H1 (cell line): Measurements from ENCODE around the gene MUC13. TPM values are rescaled to one million over a fixed set of nuclear protein-coding genes. Genes with fewer than 3 reads are reported as not detected.

Source experiments
- CTCF ChIA-PET: fragments of 300-600 bp; sonication (Branson Sonifier 250); formaldehyde crosslinking; loops from one replicate; lab custom pipeline; 2021; ENCODE audit not compliant: partially characterized antibody; lab: Charles Lee
- POLR2A ChIA-PET: fragments of 300-600 bp; sonication (Branson Sonifier 250); formaldehyde crosslinking; loops from one replicate; lab custom pipeline; 2021; ENCODE audit warnings: inconsistent platforms; ENCODE audit not compliant: partially characterized antibody; lab: Charles Lee
- DNase-seq, 2 experiments: peaks; one replicate each; pipeline versions ENCODE4 v3.0.0 to v3.0.0-alpha.2; 2010 to 2022; ENCODE audit warnings: low spot score in 2 of 2, low read depth in 1 of 2, mixed read lengths in 1 of 2
- FAIRE-seq: peaks from 2 replicates; lab custom pipeline; 2011; peaks lifted over from hg19 to GRCh38; lab: Jason Lieb, UNC
- H2AFZ ChIP-seq: 2 replicates; pipeline ENCODE4 v1.8.1; 2012; ENCODE audit warnings: low read length, inconsistent platforms
- H2AK5ac ChIP-seq: 2 replicates; pipeline ENCODE4 v1.6.1; 2013; ENCODE audit warnings: low read depth, low read length
- H2BK120ac ChIP-seq: replicated peaks from 2 replicates; pipeline ENCODE3; 2013; ENCODE audit warnings: low read depth, low read length, inconsistent platforms
- H2BK12ac ChIP-seq: 2 replicates; pipeline ENCODE4 v1.6.1; 2013; ENCODE audit warnings: low read depth, low read length
- H2BK15ac ChIP-seq: 2 replicates; pipeline ENCODE4 v1.6.1; 2013; ENCODE audit warnings: low read length
- H2BK20ac ChIP-seq: 2 replicates; pipeline ENCODE4 v1.6.1; 2013; ENCODE audit warnings: low read length
- H2BK5ac ChIP-seq: 2 replicates; pipeline ENCODE4 v1.6.1; 2013; ENCODE audit warnings: low read depth, low read length
- H3K14ac ChIP-seq: 2 replicates; pipeline ENCODE4 v1.6.1; 2013; ENCODE audit warnings: inconsistent platforms; ENCODE audit not compliant: insufficient read length
- H3K18ac ChIP-seq: 2 replicates; pipeline ENCODE4 v1.6.1; 2013; ENCODE audit warnings: low read length; ENCODE audit errors: extremely low read depth
- H3K23ac ChIP-seq: 2 replicates; pipeline ENCODE4 v1.6.1; 2013; ENCODE audit warnings: inconsistent platforms; ENCODE audit not compliant: insufficient read length
- H3K23me2 ChIP-seq: 2 replicates; pipeline ENCODE4 v1.6.1; 2013; ENCODE audit warnings: low read depth, low read length
- H3K27ac ChIP-seq: 2 replicates; pipeline ENCODE4 v1.6.1; 2011; ENCODE audit warnings: low read depth, low read length, inconsistent platforms
- H3K27me3 ChIP-seq, 4 experiments: replicated peaks in 1 of 4; 1 replicate in 1 of 4; 2 replicates in 3 of 4; pipeline versions ENCODE4 v1.6.1 to v1.8.1; 2011 to 2013; ENCODE audit warnings: low read length in 3 of 4, mild to moderate bottlenecking in 3 of 4, inconsistent platforms in 2 of 4, mixed read lengths in 2 of 4, moderate library complexity in 1 of 4; ENCODE audit not compliant: control insufficient read depth in 3 of 4, insufficient read depth in 3 of 4; ENCODE audit errors: extremely low read depth in 1 of 4
- H3K36me3 ChIP-seq, 4 experiments: 2 replicates each; pipeline versions ENCODE4 v1.6.1 to v1.8.1; 2011 to 2013; ENCODE audit warnings: mild to moderate bottlenecking in 4 of 4, low read length in 3 of 4, moderate library complexity in 2 of 4, control low read depth in 1 of 4, inconsistent platforms in 1 of 4; ENCODE audit not compliant: insufficient read depth in 4 of 4, control insufficient read depth in 2 of 4
- H3K4ac ChIP-seq: replicated peaks from 2 replicates; pipeline ENCODE3; 2013; ENCODE audit warnings: low read length, low read depth, mixed read lengths, inconsistent platforms; ENCODE audit not compliant: insufficient read length
- H3K4me1 ChIP-seq, 4 experiments: replicated peaks in 1 of 4; 1 replicate in 1 of 4; 2 replicates in 3 of 4; pipeline versions ENCODE4 v1.6.1 to v1.8.1; 2011 to 2013; ENCODE audit warnings: low read length in 3 of 4, inconsistent platforms in 2 of 4, mixed read lengths in 1 of 4; ENCODE audit not compliant: insufficient read depth in 4 of 4, control insufficient read depth in 3 of 4
- H3K4me2 ChIP-seq, 2 experiments: 2 replicates each; pipeline versions ENCODE4 v1.6.1 to v1.8.1; 2011 to 2013; ENCODE audit warnings: low read depth in 2 of 2, low read length in 2 of 2, control low read depth in 1 of 2, inconsistent platforms in 1 of 2, mild to moderate bottlenecking in 1 of 2; ENCODE audit not compliant: insufficient read depth in 1 of 2
- H3K4me3 ChIP-seq, 4 experiments: fragments of 200-600, 300-600 bp in 1 of 4; sonication (generic), shearing (Covaris generic), sonication (Bioruptor Twin) in 1 of 4; 2 replicates each; pipeline versions ENCODE4 v1.5.1 to v1.8.1; 2011 to 2016; ENCODE audit warnings: low read length in 4 of 4, low read depth in 3 of 4, control low read depth in 2 of 4, inconsistent platforms in 2 of 4, mild to moderate bottlenecking in 2 of 4, mixed read lengths in 1 of 4, moderate library complexity in 1 of 4; ENCODE audit not compliant: insufficient read depth in 2 of 4; ENCODE audit errors: extremely low read depth in 1 of 4
- H3K56ac ChIP-seq: replicated peaks from 2 replicates; pipeline ENCODE3; 2013; ENCODE audit warnings: low read depth, mild to moderate bottlenecking, mixed read lengths, low read length, inconsistent platforms; ENCODE audit not compliant: insufficient read length
- H3K79me1 ChIP-seq: 2 replicates; pipeline ENCODE4 v1.6.1; 2013; ENCODE audit warnings: low read depth, low read length, control low read depth
- H3K79me2 ChIP-seq, 2 experiments: 2 replicates each; pipeline versions ENCODE4 v1.6.1 to v1.8.1; 2012 to 2013; ENCODE audit warnings: low read length in 2 of 2, mild to moderate bottlenecking in 2 of 2, inconsistent platforms in 1 of 2; ENCODE audit not compliant: insufficient read depth in 2 of 2, control insufficient read depth in 1 of 2
- H3K9ac ChIP-seq, 4 experiments: replicated peaks in 1 of 4; 1 replicate in 1 of 4; 2 replicates in 3 of 4; pipeline versions ENCODE4 v1.6.1 to v1.8.1; 2011 to 2013; ENCODE audit warnings: low read depth in 3 of 4, low read length in 3 of 4, control low read depth in 2 of 4, mild to moderate bottlenecking in 2 of 4, moderate library complexity in 2 of 4, inconsistent platforms in 1 of 4; ENCODE audit errors: extremely low read depth in 1 of 4
- H3K9me3 ChIP-seq, 2 experiments: 2 replicates each; pipeline versions ENCODE4 v1.6.1 to v1.8.1; 2012 to 2013; ENCODE audit warnings: mild to moderate bottlenecking in 2 of 2, moderate library complexity in 2 of 2, control low read depth in 1 of 2, inconsistent platforms in 1 of 2, low read depth in 1 of 2, low read length in 1 of 2, mixed read lengths in 1 of 2; ENCODE audit not compliant: insufficient read depth in 2 of 2
- H4K20me1 ChIP-seq, 2 experiments: replicated peaks in 1 of 2; 2 replicates each; pipeline versions ENCODE3 to v1.8.1; 2011 to 2013; ENCODE audit warnings: inconsistent platforms in 2 of 2, low read length in 2 of 2, mild to moderate bottlenecking in 1 of 2; ENCODE audit not compliant: insufficient read depth in 2 of 2, control insufficient read depth in 1 of 2
- H4K5ac ChIP-seq: 2 replicates; pipeline ENCODE4 v1.6.1; 2013; ENCODE audit warnings: low read length, low read depth, mixed read lengths, inconsistent platforms; ENCODE audit not compliant: insufficient read length
- H4K8ac ChIP-seq: 2 replicates; pipeline ENCODE4 v1.8.0; 2013; ENCODE audit warnings: mild to moderate bottlenecking, moderate library complexity, low read length, inconsistent platforms; ENCODE audit not compliant: insufficient read depth; ENCODE audit errors: extremely low read depth
- H4K91ac ChIP-seq: replicated peaks from 2 replicates; pipeline ENCODE3; 2013; ENCODE audit warnings: low read length, mixed read lengths, inconsistent platforms; ENCODE audit not compliant: insufficient read length
- ATF2 ChIP-seq: IDR thresholded peaks from 2 replicates; pipeline ENCODE4 v1.6.1; 2012; ENCODE audit warnings: low read length, inconsistent platforms
- BCL11A ChIP-seq, 2 experiments: IDR thresholded peaks; one replicate each; pipeline ENCODE4 v1.6.1; 2011; ENCODE audit warnings: low read depth in 2 of 2, low read length in 2 of 2, mild to moderate bottlenecking in 2 of 2
- E2F6 ChIP-seq: IDR thresholded peaks from 2 replicates; pipeline ENCODE4 v1.6.1; 2012; ENCODE audit warnings: inconsistent platforms
- GABPA ChIP-seq: IDR thresholded peaks from 2 replicates; pipeline ENCODE4 v1.6.1; 2011; ENCODE audit warnings: mild to moderate bottlenecking, low read length, moderate library complexity, borderline replicate concordance; ENCODE audit not compliant: insufficient read depth
- JUN ChIP-seq: IDR thresholded peaks from 2 replicates; pipeline ENCODE4 v1.6.1; 2011; ENCODE audit warnings: low read depth, mild to moderate bottlenecking, improper control_type of control experiment, low read length
- RNF2 ChIP-seq: fragments of 200-900, 300-1000 bp; sonication (generic); IDR thresholded peaks from 2 replicates; pipeline ENCODE4 v1.7.1; 2016; ENCODE audit warnings: borderline replicate concordance, low read depth, mild to moderate bottlenecking, antibody characterized with exemption, low read length; ENCODE audit not compliant: poor library complexity, severe bottlenecking; ENCODE audit errors: missing control alignments
- YY1 ChIP-seq: IDR thresholded peaks from 2 replicates; pipeline ENCODE4 v1.6.1; 2011; ENCODE audit warnings: low read depth, mild to moderate bottlenecking, low read length
- WGBS, 2 experiments: shearing (Covaris generic) in 1 of 2; methylation state at CpG; one replicate each; pipeline versions ENCODE4 v1.1.6 to v1.1.7; 2013 to 2015; ENCODE audit warnings: low lambda C conversion rate in 2 of 2, mixed read lengths in 2 of 2, inconsistent platforms in 1 of 2, low coverage in 1 of 2, missing lambda C conversion rate in 1 of 2; ENCODE audit not compliant: insufficient replicate concordance in 2 of 2, insufficient coverage in 1 of 2, insufficient read length in 1 of 2; ENCODE audit errors: extremely low coverage in 1 of 2, missing lambda C conversion rate in 1 of 2; 5-methylcytosine and 5-hydroxymethylcytosine counted together
- polyA plus RNA-seq, 7 experiments: library from polyadenylated mRNA; depleted of rRNA in 3 of 7; stranded (reverse) in 5 of 7; unstranded in 2 of 7; fragments of >200 nt in 5 of 7; fragments of 200-250 nt in 2 of 7; gene quantifications; 1 replicate in 5 of 7; 2 replicates in 1 of 7; 4 replicates in 1 of 7; pipeline versions ENCODE4 v1.2.1 to v1.2.3, GENCODE V29; 2011 to 2013; ENCODE audit warnings: missing spikeins in 2 of 7, mixed read lengths in 2 of 7
- total RNA-seq: library from RNA; stranded (reverse); fragmentation: NEBNext Ultra II Directional; extraction: Animal tissue kit (Norgen Biotek cat#: 25700); gene quantifications from 2 replicates; pipeline ENCODE4 v1.2.1, GENCODE V29; 2021

MUC13 gene
- total and polyA plus RNA-seq, 2 of the 8 experiments (the other 6 are each of a cell fraction or from before 2014, with no cell fraction given): not detected

GRCh38 chr3:124941771-124942170 lies 7.2 kb upstream of the MUC13 start:
- no peak for TF ChIP-seq BCL11A (IDR thresholded peaks at IDR 0.05; ENCODE audit: low read depth in 2 of 2, low read length in 2 of 2)
- TF ChIP-seq JUN: no peak
- TF ChIP-seq RNF2: no peak
- TF ChIP-seq GABPA: no peak
- TF ChIP-seq E2F6: no peak
- no peak for TF ChIP-seq YY1
- no peak for TF ChIP-seq ATF2
- H3K36me3 ChIP-seq: no peaks in the 10 kb centered on the region
- 93% methylated on average over 12 of the region's 12 CpGs; no CpG with 5 or more reads in 1 of the 2 experiments for WGBS, 2 experiments
- no peak overlapping the region for H3K18ac ChIP-seq
- H3K56ac ChIP-seq: no peak overlapping the region
- H3K4me3 ChIP-seq: no peak overlapping the region
- H3K9me3 ChIP-seq: no peaks in the 10 kb centered on the region
- H2AK5ac ChIP-seq: no peak overlapping the region
- POLR2A ChIA-PET: no interaction called here
- no peaks in the 10 kb centered on the region for H3K4me1 ChIP-seq
- no peak overlapping the region for H2BK20ac ChIP-seq
- H4K20me1 ChIP-seq: no peaks in the 10 kb centered on the region
- H2BK15ac ChIP-seq: no peak overlapping the region
- H3K14ac ChIP-seq: no peak overlapping the region
- DNase-seq (no peak), FAIRE-seq (no peak)
- H3K27me3 ChIP-seq: no peaks in the 10 kb centered on the region
- H4K91ac ChIP-seq: no peak overlapping the region
- H3K23me2 ChIP-seq: no peaks in the 10 kb centered on the region
- no peak overlapping the region for H2BK12ac ChIP-seq
- no peak overlapping the region for H2AFZ ChIP-seq
- H3K23ac ChIP-seq: no peak overlapping the region
- no peak overlapping the region for H4K5ac ChIP-seq
- H3K9ac ChIP-seq: no peak overlapping the region
- H3K79me1 ChIP-seq: no peaks in the 10 kb centered on the region
- no peak overlapping the region for H4K8ac ChIP-seq
- no peak overlapping the region for H2BK5ac ChIP-seq
- H2BK120ac ChIP-seq: no peak overlapping the region
- no peaks in the 10 kb centered on the region for H3K79me2 ChIP-seq
- no peak overlapping the region for H3K4ac ChIP-seq
- no peak overlapping the region for H3K27ac ChIP-seq
- no peak overlapping the region for H3K4me2 ChIP-seq
- CTCF ChIA-PET: interaction anchor here (13.8 kb wide), 1 partner anchor 17 kb away, joined by 126 read pairs; no protein-coding TSS in a partner anchor
